Measurements from ENCODE around the gene VTN. TPM values are rescaled to one million over a fixed set of nuclear protein-coding genes. Genes with fewer than 3 reads are reported as not detected.

VTN gene
- total and polyA plus RNA-seq, 3 experiments from 2014 or later: 0.18 to 0.57 TPM; not detected in 1

- Histone ChIP-seq H3K4me3 (ENCODE audit: low read length) (no peak overlapping the region), H3K36me3 (ENCODE audit: insufficient read depth, low read length) (peaks cover 15% of the 10 kb centered on the region), H3K9me3 (ENCODE audit: low read length) (no peaks in the 10 kb centered on the region), H3K27ac (ENCODE audit: low read depth, low read length) (no peak overlapping the region), H3K4me1 (ENCODE audit: insufficient read depth, low read length) (peaks cover 31% of the 10 kb centered on the region), H3K27me3 (ENCODE audit: insufficient read depth, low read length, poor library complexity, severe bottlenecking) (no peaks in the 10 kb centered on the region)
- no peak for DNase-seq
- Mint-ChIP-seq H3K9me3 (no peaks in the 10 kb centered on the region), H3K27ac (peak overlapping the region in 4 of 8 donors; percentile 45 to 93 (median 49)), H3K4me3 (peak overlapping the region in 1 of 7 donors; percentile 95), H3K36me3 (peaks cover 0 to 53% (median 6%) of the 10 kb centered on the region in 3 donors), H3K4me1 (peaks cover 34 to 47% (median 37%) of the 10 kb centered on the region in 3 donors), H3K27me3 (no peaks in the 10 kb centered on the region)
- CTCF ChIA-PET: interaction anchor here (1.2 kb wide), 1 partner anchor 19 kb away, joined by 4 read pairs; the partner anchor contains the start of gene POLDIP2
- POLR2A ChIA-PET: interaction anchor here (1.0 kb wide), 2 partner anchors 18 to 19 kb away, joined by 3 to 4 read pairs; partner anchors contain the start of gene POLDIP2
These were observed 31.9 kb downstream of the VTN start for GRCh38 chr17:28338056-28338768.

GRCh38 chr17:28335959-28336871, 33.9 kb downstream of the VTN start:
- Mint-ChIP-seq H3K36me3 (peaks cover 0 to 45% (median 4%) of the 10 kb centered on the region in 3 donors), H3K4me1 (peaks cover 39 to 56% (median 50%) of the 10 kb centered on the region in 3 donors)
- H3K27ac ChIP-seq (ENCODE audit: low read depth, low read length): peak overlapping the region; percentile 98

GRCh38 chr17:28335201-28335958, 34.7 kb downstream of the VTN start, which contains the start of the genes IFT20 and TNFAIP1:
TSS of gene IFT20 (minus strand) at chr17:28335472. CDS start at chr17:28331985, 3,487 bp downstream.
TSS of gene TNFAIP1 (plus strand) at chr17:28335761. CDS start at chr17:28339522, 3,761 bp downstream.
- H3K9me3 Mint-ChIP-seq: no peaks in the 10 kb centered on the region
- Histone ChIP-seq H3K4me3 (ENCODE audit: low read length) (peak within 1 kb of the TSS; percentile 86), H3K9me3 (ENCODE audit: low read length) (no peaks in the 10 kb centered on the region), H3K27ac (ENCODE audit: low read depth, low read length) (peak within 1 kb of the TSS; percentile 98), H3K4me1 (ENCODE audit: insufficient read depth, low read length) (peaks cover 31% of the 10 kb centered on the region), H3K27me3 (ENCODE audit: insufficient read depth, low read length, poor library complexity, severe bottlenecking) (no peaks in the 10 kb centered on the region), H3K36me3 (ENCODE audit: insufficient read depth, low read length) (no peaks in the 10 kb centered on the region)
- ChIA-PET CTCF (interaction anchor here (0.7 to 3.7 kb wide), 12 partner anchors 10 to 618 kb away, joined by 3 to 30 read pairs (median 3); partner anchors contain the start of gene POLDIP2), POLR2A (interaction anchor here (0.6 to 2.5 kb wide), 13 partner anchors 15 to 617 kb away, joined by 3 to 62 read pairs (median 5); partner anchors contain the start of genes BLTP2, PHF12, POLDIP2 and RPL23A)
- H3K27ac Mint-ChIP-seq: peak within 1 kb of the TSS; percentile 92 to 99 (median 96)
- no peaks in the 10 kb centered on the region for H3K27me3 Mint-ChIP-seq
- peak; percentile 95 to 99 (median 97) for DNase-seq
- peaks cover 0 to 45% (median 4%) of the 10 kb centered on the region in 3 donors for H3K36me3 Mint-ChIP-seq
- H3K4me3 Mint-ChIP-seq: peak within 1 kb of the TSS; percentile 90 to 99 (median 96)
- H3K4me1 Mint-ChIP-seq: peaks cover 39 to 56% (median 50%) of the 10 kb centered on the region in 3 donors

More at GRCh38 chr17:28335959-28336871, 33.9 kb downstream of the VTN start:
- Mint-ChIP-seq H3K9me3 (no peaks in the 10 kb centered on the region), H3K27ac (peak overlapping the region; percentile 92 to 99 (median 94)), H3K4me3 (peak overlapping the region; percentile 90 to 99 (median 96)), H3K27me3 (no peaks in the 10 kb centered on the region)
- Histone ChIP-seq H3K9me3 (ENCODE audit: low read length) (no peaks in the 10 kb centered on the region), H3K36me3 (ENCODE audit: insufficient read depth, low read length) (no peaks in the 10 kb centered on the region), H3K27me3 (ENCODE audit: insufficient read depth, low read length, poor library complexity, severe bottlenecking) (no peaks in the 10 kb centered on the region), H3K4me1 (ENCODE audit: insufficient read depth, low read length) (peaks cover 31% of the 10 kb centered on the region), H3K4me3 (ENCODE audit: low read length) (peak overlapping the region; percentile 86)
- ChIA-PET CTCF (interaction anchor here (0.9 to 3.7 kb wide), 11 partner anchors 9 to 617 kb away, joined by 3 to 30 read pairs (median 3); partner anchors contain the start of gene POLDIP2), POLR2A (interaction anchor here (0.6 to 2.5 kb wide), 12 partner anchors 16 to 616 kb away, joined by 3 to 62 read pairs (median 5); partner anchors contain the start of genes BLTP2, PHF12, POLDIP2 and RPL23A)
- no peak for DNase-seq

- H3K4me3 ChIP-seq (ENCODE audit: low read length): peak overlapping the region; percentile 86
- POLR2A ChIA-PET: interaction anchor here (0.8 to 2.5 kb wide), 8 partner anchors 15 to 617 kb away, joined by 3 to 62 read pairs (median 6); partner anchors contain the start of genes PHF12, POLDIP2, SARM1 and TMEM97
- Mint-ChIP-seq H3K4me1 (peaks cover 39 to 56% (median 50%) of the 10 kb centered on the region in 3 donors), H3K9me3 (no peaks in the 10 kb centered on the region), H3K36me3 (peaks cover 0 to 41% (median 3%) of the 10 kb centered on the region in 3 donors), H3K4me3 (peak overlapping the region; percentile 90 to 99 (median 96)), H3K27me3 (no peaks in the 10 kb centered on the region), H3K27ac (peak overlapping the region; percentile 92 to 99 (median 96))
- H3K27me3 ChIP-seq (ENCODE audit: insufficient read depth, low read length, poor library complexity, severe bottlenecking): no peaks in the 10 kb centered on the region
- H3K9me3 ChIP-seq (ENCODE audit: low read length): no peaks in the 10 kb centered on the region
- H3K36me3 ChIP-seq (ENCODE audit: insufficient read depth, low read length): no peaks in the 10 kb centered on the region
- CTCF ChIA-PET: interaction anchor here (0.7 to 3.7 kb wide), 7 partner anchors 13 to 529 kb away, joined by 3 to 30 read pairs (median 3); partner anchors contain the start of gene POLDIP2
- H3K27ac ChIP-seq (ENCODE audit: low read depth, low read length): peak overlapping the region; percentile 98
- peaks cover 31% of the 10 kb centered on the region for H3K4me1 ChIP-seq (ENCODE audit: insufficient read depth, low read length)
- no peak for DNase-seq
These were observed 35.4 kb downstream of the VTN start for GRCh38 chr17:28334666-28335200.

GRCh38 chr17:28334171-28334570, 35.9 kb downstream of the VTN start:
- Mint-ChIP-seq H3K36me3 (peaks cover 0 to 39% (median 3%) of the 10 kb centered on the region in 3 donors), H3K27ac (peak overlapping the region; percentile 92 to 99 (median 96)), H3K4me1 (peaks cover 39 to 56% (median 50%) of the 10 kb centered on the region in 3 donors), H3K4me3 (peak overlapping the region; percentile 90 to 99 (median 96)), H3K9me3 (no peaks in the 10 kb centered on the region), H3K27me3 (no peaks in the 10 kb centered on the region)
- Histone ChIP-seq H3K4me3 (ENCODE audit: low read length) (peak overlapping the region; percentile 86), H3K4me1 (ENCODE audit: insufficient read depth, low read length) (peaks cover 31% of the 10 kb centered on the region), H3K36me3 (ENCODE audit: insufficient read depth, low read length) (peaks cover 2% of the 10 kb centered on the region), H3K27me3 (ENCODE audit: insufficient read depth, low read length, poor library complexity, severe bottlenecking) (no peaks in the 10 kb centered on the region), H3K27ac (ENCODE audit: low read depth, low read length) (peak overlapping the region; percentile 98), H3K9me3 (ENCODE audit: low read length) (no peaks in the 10 kb centered on the region)
- ChIA-PET POLR2A (interaction anchor here (2.0 to 2.5 kb wide), 3 partner anchors 23 to 618 kb away, joined by 7 to 62 read pairs (median 9); partner anchors contain the start of genes PHF12, POLDIP2 and SARM1), CTCF (interaction anchor here (0.7 to 3.7 kb wide), 4 partner anchors 23 to 529 kb away, joined by 3 to 30 read pairs (median 8); partner anchors contain the start of gene POLDIP2)
- DNase-seq: no peak

- H3K9me3 ChIP-seq (ENCODE audit: low read length): no peaks in the 10 kb centered on the region
- peaks cover 31% of the 10 kb centered on the region for H3K4me1 ChIP-seq (ENCODE audit: insufficient read depth, low read length)
- H3K36me3 Mint-ChIP-seq: peaks cover 0 to 46% (median 3%) of the 10 kb centered on the region in 3 donors
- H3K27me3 Mint-ChIP-seq: no peaks in the 10 kb centered on the region
- no peak overlapping the region for H3K4me3 ChIP-seq (ENCODE audit: low read length)
- peaks cover 36 to 55% (median 50%) of the 10 kb centered on the region in 3 donors for H3K4me1 Mint-ChIP-seq
- DNase-seq: no peak
- H3K27me3 ChIP-seq (ENCODE audit: insufficient read depth, low read length, poor library complexity, severe bottlenecking): no peaks in the 10 kb centered on the region
- H3K27ac ChIP-seq (ENCODE audit: low read depth, low read length): no peak overlapping the region
- peak overlapping the region in 6 of 8 donors; percentile 54 to 98 (median 94) for H3K27ac Mint-ChIP-seq
- peaks cover 11% of the 10 kb centered on the region for H3K36me3 ChIP-seq (ENCODE audit: insufficient read depth, low read length)
- POLR2A ChIA-PET: no interaction called here
- peak overlapping the region in 3 of 7 donors; percentile 95 to 99 (median 96) for H3K4me3 Mint-ChIP-seq
- CTCF ChIA-PET: interaction anchor here (1.1 to 3.7 kb wide), 2 partner anchors 14 to 24 kb away, joined by 4 to 30 read pairs; partner anchors contain the start of gene POLDIP2
- no peaks in the 10 kb centered on the region for H3K9me3 Mint-ChIP-seq
These were observed 36.9 kb downstream of the VTN start for GRCh38 chr17:28333083-28333746.

All from CD8-positive, alpha-beta memory T cell (primary cell).